Neural cell (in vitro differentiated cells): ENCODE data around the gene C13orf46. TPM values are rescaled to one million over a fixed set of nuclear protein-coding genes. Genes with fewer than 3 reads are reported as not detected.

Source experiments
- H2AFZ ChIP-seq: fragments of 200-600, 300-800 bp; sonication (generic), shearing (Covaris generic); 2 replicates; pipeline ENCODE4 v1.6.0; 2014; ENCODE audit warnings: low read depth, mild to moderate bottlenecking, antibody characterized with exemption, low read length, moderate library complexity
- H3F3A ChIP-seq: fragments of 200-600 bp; shearing (Covaris generic); 2 replicates; pipeline ENCODE4 v1.6.1; 2016; ENCODE audit warnings: mild to moderate bottlenecking, moderate library complexity, mixed read lengths, antibody characterized with exemption, low read length; ENCODE audit not compliant: insufficient read depth, poor library complexity, severe bottlenecking
- H3K27ac ChIP-seq: fragments of 200-600, 300-800 bp; sonication (generic), shearing (Covaris generic); 2 replicates; pipeline ENCODE4 v1.5.1; 2014; ENCODE audit warnings: mild to moderate bottlenecking, low read length, moderate library complexity
- H3K27me3 ChIP-seq: fragments of 300-800, 200-600 bp; sonication (generic), shearing (Covaris generic); 2 replicates; pipeline ENCODE4 v1.6.0; 2014; ENCODE audit warnings: mild to moderate bottlenecking, low read depth, low read length, moderate library complexity; ENCODE audit not compliant: insufficient read depth
- H3K36me3 ChIP-seq: fragments of 300-800, 200-600 bp; sonication (generic), shearing (Covaris generic); 2 replicates; pipeline ENCODE4 v1.5.1; 2014; ENCODE audit warnings: mild to moderate bottlenecking, antibody characterized with exemption, low read length, moderate library complexity; ENCODE audit not compliant: insufficient read depth
- H3K4me2 ChIP-seq: fragments of 300-800, 200-600 bp; sonication (generic), shearing (Covaris generic); 2 replicates; pipeline ENCODE4 v1.6.0; 2014; ENCODE audit warnings: mild to moderate bottlenecking, low read length
- H3K4me3 ChIP-seq: fragments of 300-800, 200-600 bp; sonication (generic), shearing (Covaris generic); 2 replicates; pipeline ENCODE4 v1.5.1; 2014; ENCODE audit warnings: mild to moderate bottlenecking, low read length, moderate library complexity
- H3K79me2 ChIP-seq: fragments of 200-600 bp; shearing (Covaris generic); replicated peaks from 2 replicates; pipeline ENCODE4 v1.6.0; 2014; ENCODE audit warnings: mild to moderate bottlenecking, low read length, moderate library complexity; ENCODE audit not compliant: insufficient read depth
- H3K9ac ChIP-seq: fragments of 300-800, 200-600 bp; sonication (generic), shearing (Covaris generic); 2 replicates; pipeline ENCODE4 v1.6.1; 2016; ENCODE audit warnings: mild to moderate bottlenecking, low read length, mixed read lengths
- H3K9me2 ChIP-seq: fragments of 200-600 bp; shearing (Covaris generic); 2 replicates; pipeline ENCODE4 v1.6.1; 2016; ENCODE audit warnings: mild to moderate bottlenecking, low read length, mixed read lengths; ENCODE audit not compliant: insufficient read depth
- H3K9me3 ChIP-seq: fragments of 200-600, 300-800 bp; sonication (generic), shearing (Covaris generic); 2 replicates; pipeline ENCODE4 v1.6.1; 2016; ENCODE audit warnings: mild to moderate bottlenecking, mixed run types, low read length, moderate library complexity, mixed read lengths
- H4K20me1 ChIP-seq: fragments of 200-600 bp; shearing (Covaris generic); 2 replicates; pipeline ENCODE4 v1.6.1; 2016; ENCODE audit warnings: mild to moderate bottlenecking, mixed run types; ENCODE audit not compliant: insufficient read depth
- EP300 ChIP-seq: fragments of 450-650 bp; conservative IDR thresholded peaks from 2 replicates; pipeline ENCODE4 v1.6.1; 2014; ENCODE audit warnings: antibody characterized with exemption, mild to moderate bottlenecking, moderate library complexity; ENCODE audit not compliant: poor library complexity, severe bottlenecking
- EZH2 ChIP-seq: fragments of 200-600, 300-800 bp; shearing (Covaris generic), sonication (generic); IDR thresholded peaks from 2 replicates; pipeline ENCODE4 v1.6.1; 2014; ENCODE audit warnings: antibody characterized with exemption, low read length, borderline replicate concordance, mild to moderate bottlenecking; ENCODE audit not compliant: insufficient read depth, poor library complexity, severe bottlenecking
- MXI1 ChIP-seq: fragments of 450-650 bp; conservative IDR thresholded peaks from 2 replicates; pipeline ENCODE4 v1.6.1; 2014; ENCODE audit warnings: antibody characterized with exemption, mild to moderate bottlenecking; ENCODE audit not compliant: poor library complexity, severe bottlenecking
- POLR2AphosphoS5 ChIP-seq: IDR thresholded peaks from 2 replicates; pipeline ENCODE4 v1.6.1; 2012
- RAD21 ChIP-seq: fragments of 450-650 bp; conservative IDR thresholded peaks from 2 replicates; pipeline ENCODE4 v1.6.1; 2014; ENCODE audit warnings: antibody characterized with exemption, mild to moderate bottlenecking, moderate library complexity
- SMC3 ChIP-seq: fragments of 450-650 bp; conservative IDR thresholded peaks from 2 replicates; pipeline ENCODE4 v1.6.1; 2014; ENCODE audit warnings: antibody characterized with exemption, mild to moderate bottlenecking, moderate library complexity; ENCODE audit not compliant: poor library complexity
- TAF1 ChIP-seq: IDR thresholded peaks from 2 replicates; pipeline ENCODE4 v1.6.1; 2012; ENCODE audit warnings: low read depth
- polyA plus RNA-seq: library from polyadenylated mRNA; depleted of rRNA; stranded (reverse); fragments of >200 nt; gene quantifications from 2 replicates; pipeline ENCODE4 v1.2.3, GENCODE V29; 2014
- TF ChIP-seq, protein P1 (sequence below): IDR thresholded peaks from 2 replicates; pipeline ENCODE4 v1.6.1; 2012; ENCODE audit warnings: borderline replicate concordance
- TF ChIP-seq, protein P2 (sequence below): fragments of 450-650 bp; IDR thresholded peaks from 2 replicates; pipeline ENCODE4 v1.5.1; 2014; ENCODE audit warnings: antibody characterized with exemption, mild to moderate bottlenecking, moderate library complexity; ENCODE audit not compliant: poor library complexity, severe bottlenecking

Gene C13orf46
- polyA plus RNA-seq, 1 donor from 2014 or later = not detected

DNA sequence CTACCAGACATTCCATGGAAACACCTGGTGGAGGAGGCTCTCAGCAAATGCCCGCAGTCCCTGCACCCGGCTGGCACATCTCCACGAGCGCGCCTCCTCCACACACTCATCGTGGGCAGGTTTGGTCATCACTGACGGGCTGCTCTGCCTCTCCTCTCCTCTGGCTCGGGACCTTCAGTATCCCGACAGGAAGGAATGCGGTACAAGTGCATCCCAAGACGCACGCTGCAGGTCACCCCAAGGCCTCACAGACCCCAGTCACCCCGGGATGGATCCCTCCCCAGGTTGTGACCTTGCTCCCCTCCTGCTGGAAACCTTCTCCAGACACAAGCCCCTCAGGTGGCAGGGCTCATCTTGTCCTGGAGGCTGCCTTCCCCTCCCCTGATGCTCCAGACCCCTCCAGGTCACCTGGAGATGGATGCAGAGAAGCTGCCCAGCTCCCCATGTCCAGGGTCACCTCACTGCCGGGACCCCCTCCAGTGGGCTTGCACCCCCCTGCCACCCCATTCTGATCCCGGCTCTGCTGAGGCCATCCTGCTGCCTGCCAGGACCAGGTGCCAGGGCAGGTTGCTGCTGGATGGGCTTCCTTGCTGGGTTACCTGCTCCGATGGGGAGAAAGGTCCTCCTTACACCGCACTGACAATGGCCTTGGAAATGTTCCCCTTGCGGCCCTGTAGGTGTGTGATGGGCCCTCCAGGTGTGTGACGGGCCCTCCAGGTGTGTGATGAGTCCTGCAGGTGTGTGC, 29.9 kb downstream of the C13orf46 start:
- Histone ChIP-seq H3K9me2 (no peaks in the 10 kb centered on the region), H3K9me3 (no peaks in the 10 kb centered on the region), H3K4me2 (no peak overlapping the region), H3K79me2 (no peaks in the 10 kb centered on the region), H3K4me3 (no peak overlapping the region), H4K20me1 (no peaks in the 10 kb centered on the region), H3K36me3 (no peaks in the 10 kb centered on the region), H2AFZ (no peak overlapping the region), H3K27me3 (no peaks in the 10 kb centered on the region), H3K27ac (no peak overlapping the region), H3F3A (no peaks in the 10 kb centered on the region), H3K9ac (no peak overlapping the region)
- TF ChIP-seq, protein P1, sequence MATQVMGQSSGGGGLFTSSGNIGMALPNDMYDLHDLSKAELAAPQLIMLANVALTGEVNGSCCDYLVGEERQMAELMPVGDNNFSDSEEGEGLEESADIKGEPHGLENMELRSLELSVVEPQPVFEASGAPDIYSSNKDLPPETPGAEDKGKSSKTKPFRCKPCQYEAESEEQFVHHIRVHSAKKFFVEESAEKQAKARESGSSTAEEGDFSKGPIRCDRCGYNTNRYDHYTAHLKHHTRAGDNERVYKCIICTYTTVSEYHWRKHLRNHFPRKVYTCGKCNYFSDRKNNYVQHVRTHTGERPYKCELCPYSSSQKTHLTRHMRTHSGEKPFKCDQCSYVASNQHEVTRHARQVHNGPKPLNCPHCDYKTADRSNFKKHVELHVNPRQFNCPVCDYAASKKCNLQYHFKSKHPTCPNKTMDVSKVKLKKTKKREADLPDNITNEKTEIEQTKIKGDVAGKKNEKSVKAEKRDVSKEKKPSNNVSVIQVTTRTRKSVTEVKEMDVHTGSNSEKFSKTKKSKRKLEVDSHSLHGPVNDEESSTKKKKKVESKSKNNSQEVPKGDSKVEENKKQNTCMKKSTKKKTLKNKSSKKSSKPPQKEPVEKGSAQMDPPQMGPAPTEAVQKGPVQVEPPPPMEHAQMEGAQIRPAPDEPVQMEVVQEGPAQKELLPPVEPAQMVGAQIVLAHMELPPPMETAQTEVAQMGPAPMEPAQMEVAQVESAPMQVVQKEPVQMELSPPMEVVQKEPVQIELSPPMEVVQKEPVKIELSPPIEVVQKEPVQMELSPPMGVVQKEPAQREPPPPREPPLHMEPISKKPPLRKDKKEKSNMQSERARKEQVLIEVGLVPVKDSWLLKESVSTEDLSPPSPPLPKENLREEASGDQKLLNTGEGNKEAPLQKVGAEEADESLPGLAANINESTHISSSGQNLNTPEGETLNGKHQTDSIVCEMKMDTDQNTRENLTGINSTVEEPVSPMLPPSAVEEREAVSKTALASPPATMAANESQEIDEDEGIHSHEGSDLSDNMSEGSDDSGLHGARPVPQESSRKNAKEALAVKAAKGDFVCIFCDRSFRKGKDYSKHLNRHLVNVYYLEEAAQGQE = no peak
- no peak for TF ChIP-seq SMC3
- TF ChIP-seq TAF1 = no peak
- TF ChIP-seq EP300 = no peak
- TF ChIP-seq, protein P2, sequence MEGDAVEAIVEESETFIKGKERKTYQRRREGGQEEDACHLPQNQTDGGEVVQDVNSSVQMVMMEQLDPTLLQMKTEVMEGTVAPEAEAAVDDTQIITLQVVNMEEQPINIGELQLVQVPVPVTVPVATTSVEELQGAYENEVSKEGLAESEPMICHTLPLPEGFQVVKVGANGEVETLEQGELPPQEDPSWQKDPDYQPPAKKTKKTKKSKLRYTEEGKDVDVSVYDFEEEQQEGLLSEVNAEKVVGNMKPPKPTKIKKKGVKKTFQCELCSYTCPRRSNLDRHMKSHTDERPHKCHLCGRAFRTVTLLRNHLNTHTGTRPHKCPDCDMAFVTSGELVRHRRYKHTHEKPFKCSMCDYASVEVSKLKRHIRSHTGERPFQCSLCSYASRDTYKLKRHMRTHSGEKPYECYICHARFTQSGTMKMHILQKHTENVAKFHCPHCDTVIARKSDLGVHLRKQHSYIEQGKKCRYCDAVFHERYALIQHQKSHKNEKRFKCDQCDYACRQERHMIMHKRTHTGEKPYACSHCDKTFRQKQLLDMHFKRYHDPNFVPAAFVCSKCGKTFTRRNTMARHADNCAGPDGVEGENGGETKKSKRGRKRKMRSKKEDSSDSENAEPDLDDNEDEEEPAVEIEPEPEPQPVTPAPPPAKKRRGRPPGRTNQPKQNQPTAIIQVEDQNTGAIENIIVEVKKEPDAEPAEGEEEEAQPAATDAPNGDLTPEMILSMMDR = no peak
- TF ChIP-seq MXI1 = no peak
- TF ChIP-seq RAD21 = no peak
- no peak for TF ChIP-seq POLR2AphosphoS5
- no peak for TF ChIP-seq EZH2

DNA sequence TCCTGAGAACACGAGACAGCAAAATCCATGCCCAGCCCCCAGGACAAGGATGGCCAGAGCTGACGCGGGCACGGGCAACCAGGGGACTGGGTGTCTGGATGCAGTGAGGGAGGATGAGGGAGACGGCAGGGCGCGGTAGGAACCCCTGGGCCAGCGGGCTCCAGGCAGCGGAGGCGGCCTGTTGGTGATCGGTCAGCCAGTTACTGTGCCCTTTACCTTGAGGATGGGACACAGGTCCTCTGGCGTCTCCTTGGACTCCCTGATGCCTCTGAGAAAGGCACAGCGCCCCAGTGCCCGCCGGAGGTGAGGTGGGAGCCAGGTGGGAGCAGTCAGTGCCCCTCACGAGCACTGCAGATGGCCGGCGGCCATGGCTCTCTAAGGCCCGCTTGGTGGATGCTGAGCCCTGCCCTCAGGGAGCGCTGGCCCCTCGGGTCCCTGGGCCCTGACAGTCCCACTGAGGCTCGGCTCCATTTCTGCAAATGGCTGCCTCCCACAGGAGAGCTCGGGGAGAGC, 31.2 kb downstream of the C13orf46 start:
- Histone ChIP-seq H3K9ac (no peak overlapping the region), H4K20me1 (no peaks in the 10 kb centered on the region), H3K9me2 (no peaks in the 10 kb centered on the region), H3F3A (no peaks in the 10 kb centered on the region), H3K36me3 (no peaks in the 10 kb centered on the region), H3K9me3 (no peaks in the 10 kb centered on the region), H3K79me2 (no peaks in the 10 kb centered on the region), H3K27ac (no peak overlapping the region), H3K27me3 (no peaks in the 10 kb centered on the region), H3K4me2 (no peak overlapping the region), H2AFZ (no peak overlapping the region), H3K4me3 (no peak overlapping the region)
- TF ChIP-seq, protein P2 = no peak
- TF ChIP-seq TAF1 (no peak), EZH2 (no peak), SMC3 (no peak), POLR2AphosphoS5 (no peak), RAD21 (no peak), MXI1 (no peak), EP300 (no peak)
- TF ChIP-seq, protein P1 = no peak
